HEK293 (cell line): ENCODE measurements around the gene TMEM140.
A peak's percentile ranks its signal among the peaks of the same experiment; 100 is the strongest.

Experiments
- CTCF ChIA-PET: fragments of 350-600 bp; formaldehyde crosslinking; extraction: SDS; loops from one replicate; lab custom pipeline; 2021; ENCODE audit warnings: antibody characterized with exemption; lab: Yijun Ruan, JAX
- POLR2A ChIA-PET: fragments of 300-600 bp; formaldehyde crosslinking; extraction: SDS; loops from one replicate; lab custom pipeline; 2020; ENCODE audit warnings: antibody characterized with exemption, inconsistent platforms; lab: Yijun Ruan, JAX
- H3K27ac ChIP-seq: fragments of 200-500 bp; sonication (Bioruptor generic); 2 replicates; pipeline ENCODE4 v1.5.1; 2014; ENCODE audit warnings: low read depth, low read length, control low read depth, inconsistent platforms; ENCODE audit errors: extremely low read depth
- H3K36me3 ChIP-seq, 2 experiments: fragments of 200-500 bp in 1 of 2; sonication (Bioruptor generic) in 1 of 2; 1 replicate in 1 of 2; 2 replicates in 1 of 2; pipeline ENCODE4 v1.5.1; 2014 to 2017; ENCODE audit warnings: inconsistent platforms in 2 of 2, low read length in 2 of 2; ENCODE audit not compliant: control insufficient read depth in 2 of 2, insufficient read depth in 1 of 2
- H3K4me1 ChIP-seq: fragments of 200-500 bp; sonication (Bioruptor generic); 2 replicates; pipeline ENCODE4 v1.5.1; 2014; ENCODE audit warnings: mild to moderate bottlenecking, low read length, inconsistent platforms; ENCODE audit not compliant: control insufficient read depth, insufficient read depth
- H3K4me3 ChIP-seq: 2 replicates; pipeline ENCODE4 v1.5.1; 2011; ENCODE audit warnings: low read depth, mild to moderate bottlenecking, control low read depth, low read length, moderate library complexity
- H3K9me3 ChIP-seq: fragments of 200-500 bp; sonication (Bioruptor generic); 2 replicates; pipeline ENCODE4 v1.5.1; 2014; ENCODE audit warnings: low read depth, low read length, inconsistent platforms; ENCODE audit not compliant: control insufficient read depth, insufficient read depth
- ELK4 ChIP-seq: IDR thresholded peaks from 2 replicates; pipeline ENCODE4 v1.6.1; 2011; ENCODE audit warnings: mild to moderate bottlenecking, low read depth, low read length, borderline replicate concordance
- HOXD13 ChIP-seq: sonication (generic); formaldehyde crosslinking; IDR thresholded peaks from 2 replicates; pipeline ENCODE4 v1.8.0; 2022; ENCODE audit warnings: missing genetic modification reagents, borderline replicate concordance
- KLF9 ChIP-seq: fragments of 450-650 bp; formaldehyde crosslinking; IDR thresholded peaks from 2 replicates; pipeline ENCODE4 v1.5.1; 2016; ENCODE audit warnings: missing biosample characterization, missing genetic modification characterization, low read depth
- MYNN ChIP-seq: fragments of 450-650 bp; formaldehyde crosslinking; IDR thresholded peaks from 2 replicates; pipeline ENCODE4 v1.5.1; 2016; ENCODE audit warnings: missing biosample characterization, missing genetic modification characterization, borderline replicate concordance
- PRDM2 ChIP-seq: fragments of 450-650 bp; formaldehyde crosslinking; IDR thresholded peaks from 2 replicates; pipeline ENCODE4 v1.5.1; 2016; ENCODE audit warnings: missing biosample characterization, missing genetic modification characterization, borderline replicate concordance
- SCRT2 ChIP-seq: fragments of 450-650 bp; formaldehyde crosslinking; IDR thresholded peaks from 2 replicates; pipeline ENCODE4 v1.5.1; 2016; ENCODE audit warnings: missing biosample characterization, missing genetic modification characterization
- SP2 ChIP-seq: fragments of 450-650 bp; formaldehyde crosslinking; IDR thresholded peaks from 2 replicates; pipeline ENCODE4 v1.5.1; 2016; ENCODE audit warnings: missing biosample characterization, missing genetic modification characterization
- ZBTB8A ChIP-seq: fragments of 450-650 bp; formaldehyde crosslinking; IDR thresholded peaks from 2 replicates; pipeline ENCODE4 v1.5.1; 2016; ENCODE audit warnings: missing biosample characterization, missing genetic modification characterization
- ZFP69B ChIP-seq: fragments of 450-650 bp; formaldehyde crosslinking; IDR thresholded peaks from 2 replicates; pipeline ENCODE4 v1.5.1; 2016; ENCODE audit warnings: missing biosample characterization, missing genetic modification characterization
- ZNF132 ChIP-seq: fragments of 450-650 bp; formaldehyde crosslinking; IDR thresholded peaks from 2 replicates; pipeline ENCODE4 v1.5.1; 2017; ENCODE audit warnings: missing biosample characterization, missing genetic modification characterization, borderline replicate concordance
- ZNF146 ChIP-seq: fragments of 450-650 bp; formaldehyde crosslinking; IDR thresholded peaks from 2 replicates; pipeline ENCODE4 v1.5.1; 2016; ENCODE audit warnings: missing biosample characterization, missing genetic modification characterization
- ZNF211 ChIP-seq: fragments of 450-650 bp; formaldehyde crosslinking; IDR thresholded peaks from 2 replicates; pipeline ENCODE4 v1.5.1; 2016; ENCODE audit warnings: low read depth, missing biosample characterization, missing genetic modification characterization
- ZNF302 ChIP-seq: fragments of 450-650 bp; formaldehyde crosslinking; IDR thresholded peaks from 2 replicates; pipeline ENCODE4 v1.5.1; 2016; ENCODE audit warnings: missing biosample characterization, missing genetic modification characterization, low read depth
- ZNF473 ChIP-seq: fragments of 450-650 bp; formaldehyde crosslinking; IDR thresholded peaks from 2 replicates; pipeline ENCODE4 v1.5.1; 2017; ENCODE audit warnings: missing biosample characterization, missing genetic modification characterization
- ZNF48 ChIP-seq: fragments of 450-650 bp; formaldehyde crosslinking; IDR thresholded peaks from 2 replicates; pipeline ENCODE4 v1.5.1; 2016; ENCODE audit warnings: missing biosample characterization, missing genetic modification characterization
- ZNF555 ChIP-seq: fragments of 450-650 bp; formaldehyde crosslinking; conservative IDR thresholded peaks from 2 replicates; pipeline ENCODE4 v1.5.1; 2017; ENCODE audit warnings: missing biosample characterization, mild to moderate bottlenecking, missing genetic modification characterization, inconsistent platforms
- ZNF560 ChIP-seq: fragments of 450-650 bp; formaldehyde crosslinking; IDR thresholded peaks from 2 replicates; pipeline ENCODE4 v1.5.1; 2017; ENCODE audit warnings: missing biosample characterization, missing genetic modification characterization, borderline replicate concordance
- ZNF624 ChIP-seq: fragments of 450-650 bp; formaldehyde crosslinking; IDR thresholded peaks from 2 replicates; pipeline ENCODE4 v1.5.1; 2017; ENCODE audit warnings: missing biosample characterization, missing genetic modification characterization
- ZNF654 ChIP-seq: fragments of 450-650 bp; formaldehyde crosslinking; IDR thresholded peaks from 2 replicates; pipeline ENCODE4 v1.5.1; 2016; ENCODE audit warnings: low read depth, missing biosample characterization, missing genetic modification characterization
- ZNF658 ChIP-seq: fragments of 450-650 bp; formaldehyde crosslinking; IDR thresholded peaks from 2 replicates; pipeline ENCODE4; 2016; ENCODE audit warnings: missing biosample characterization, missing genetic modification characterization
- ZNF707 ChIP-seq: fragments of 450-650 bp; formaldehyde crosslinking; IDR thresholded peaks from 2 replicates; pipeline ENCODE4 v1.5.1; 2016; ENCODE audit warnings: missing biosample characterization, missing genetic modification characterization
- TF ChIP-seq, protein P1 (sequence below): fragments of 450-650 bp; formaldehyde crosslinking; IDR thresholded peaks from 2 replicates; pipeline ENCODE4 v1.5.1; 2016; ENCODE audit warnings: missing biosample characterization, missing genetic modification characterization
- TF ChIP-seq, protein P2 (sequence below): fragments of 450-650 bp; formaldehyde crosslinking; IDR thresholded peaks from 2 replicates; pipeline ENCODE4 v1.5.1; 2016; ENCODE audit warnings: missing biosample characterization, missing genetic modification characterization, low read depth
- TF ChIP-seq, protein P3 (sequence below): fragments of 450-650 bp; formaldehyde crosslinking; IDR thresholded peaks from 2 replicates; pipeline ENCODE4 v1.5.1; 2016; ENCODE audit warnings: missing biosample characterization, missing genetic modification characterization

Gene TMEM140

DNA sequence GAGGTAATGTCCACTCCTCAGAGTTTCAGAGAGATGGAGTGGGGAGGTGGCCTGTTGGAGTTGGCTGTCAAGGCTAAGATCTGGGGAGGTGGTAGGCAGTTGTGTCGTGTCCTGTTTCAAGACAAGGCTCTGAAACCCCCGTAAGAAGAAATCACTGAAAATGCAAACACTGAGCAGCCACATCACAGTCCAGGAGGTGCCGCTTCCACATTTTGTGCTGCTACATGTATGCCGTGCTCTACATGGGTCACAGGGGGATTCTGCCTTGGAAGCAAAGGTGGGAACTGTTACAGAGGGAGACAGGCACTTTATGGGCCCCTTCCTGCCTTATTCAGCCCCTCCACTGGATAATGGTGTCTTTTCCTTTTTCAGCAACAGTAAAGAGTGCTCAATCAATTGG lies 51.6 kb downstream of the TMEM140 start:
- no peak for TF ChIP-seq ZNF302 (tag by site-specific recombination)
- no peak for TF ChIP-seq PRDM2 (tag by site-specific recombination)
- TF ChIP-seq ZNF707 (tag by site-specific recombination) = no peak
- TF ChIP-seq, protein P1, sequence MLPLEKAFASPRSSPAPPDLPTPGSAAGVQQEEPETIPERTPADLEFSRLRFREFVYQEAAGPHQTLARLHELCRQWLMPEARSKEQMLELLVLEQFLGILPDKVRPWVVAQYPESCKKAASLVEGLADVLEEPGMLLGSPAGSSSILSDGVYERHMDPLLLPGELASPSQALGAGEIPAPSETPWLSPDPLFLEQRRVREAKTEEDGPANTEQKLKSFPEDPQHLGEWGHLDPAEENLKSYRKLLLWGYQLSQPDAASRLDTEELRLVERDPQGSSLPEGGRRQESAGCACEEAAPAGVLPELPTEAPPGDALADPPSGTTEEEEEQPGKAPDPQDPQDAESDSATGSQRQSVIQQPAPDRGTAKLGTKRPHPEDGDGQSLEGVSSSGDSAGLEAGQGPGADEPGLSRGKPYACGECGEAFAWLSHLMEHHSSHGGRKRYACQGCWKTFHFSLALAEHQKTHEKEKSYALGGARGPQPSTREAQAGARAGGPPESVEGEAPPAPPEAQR (tag by site-specific recombination) = no peak
- no peak for TF ChIP-seq ZNF624 (tag by site-specific recombination)
- TF ChIP-seq ZNF473 (tag by site-specific recombination) = no peak
- no peak for TF ChIP-seq ZNF211 (tag by site-specific recombination)
- no peak for TF ChIP-seq ZNF132
- TF ChIP-seq SP2 (tag by site-specific recombination) = no peak
- TF ChIP-seq ZNF654 = no peak
- TF ChIP-seq ZNF658 (tag by site-specific recombination) = no peak
- no peak for TF ChIP-seq SCRT2 (tag by site-specific recombination)
- no peak for TF ChIP-seq KLF9
- TF ChIP-seq HOXD13 (CRISPR knock-in tag) = no peak
- TF ChIP-seq MYNN (tag by site-specific recombination) = no peak
- Histone ChIP-seq H3K4me1 (peaks cover 5% of the 10 kb centered on the region), H3K4me3 (no peak overlapping the region), H3K9me3 (no peaks in the 10 kb centered on the region), H3K36me3 (peaks cover 0 to 73% of the 10 kb centered on the region in 2 experiments; a peak in 1 of 3 replicates), H3K27ac (no peak overlapping the region)
- POLR2A ChIA-PET = no interaction called here
- CTCF ChIA-PET = interaction anchor here (1.3 kb wide), 1 partner anchor 18 kb away, joined by 6 read pairs; no protein-coding TSS in a partner anchor

GRCh38 chr7:135200821-135201331 lies 53.0 kb downstream of the TMEM140 start:
- no peak overlapping the region for H3K4me3 ChIP-seq
- ChIA-PET POLR2A (interaction anchor here (1.1 to 1.2 kb wide), 2 partner anchors 10 to 30 kb away, joined by 3 to 4 read pairs; partner anchors contain the start of genes CYREN and WDR91), CTCF (no interaction called here)
- H3K27ac ChIP-seq = no peak overlapping the region
- H3K4me1 ChIP-seq = peaks cover 5% of the 10 kb centered on the region
- peaks cover 0 to 72% of the 10 kb centered on the region in 2 experiments; a peak in 2 of 3 replicates for H3K36me3 ChIP-seq
- no peaks in the 10 kb centered on the region for H3K9me3 ChIP-seq
- TF ChIP-seq SP2 (tag by site-specific recombination) (no peak), ZNF555 (no peak), ZNF146 (no peak), ZNF211 (tag by site-specific recombination) (no peak), ZNF48 (tag by site-specific recombination) (no peak), ZNF560 (no peak), ZFP69B (tag by site-specific recombination) (no peak), ELK4 (no peak), ZBTB8A (tag by site-specific recombination) (0 out of 2 replicates have a peak, but pooled peaks have one; percentile 9)
- TF ChIP-seq, protein P2, sequence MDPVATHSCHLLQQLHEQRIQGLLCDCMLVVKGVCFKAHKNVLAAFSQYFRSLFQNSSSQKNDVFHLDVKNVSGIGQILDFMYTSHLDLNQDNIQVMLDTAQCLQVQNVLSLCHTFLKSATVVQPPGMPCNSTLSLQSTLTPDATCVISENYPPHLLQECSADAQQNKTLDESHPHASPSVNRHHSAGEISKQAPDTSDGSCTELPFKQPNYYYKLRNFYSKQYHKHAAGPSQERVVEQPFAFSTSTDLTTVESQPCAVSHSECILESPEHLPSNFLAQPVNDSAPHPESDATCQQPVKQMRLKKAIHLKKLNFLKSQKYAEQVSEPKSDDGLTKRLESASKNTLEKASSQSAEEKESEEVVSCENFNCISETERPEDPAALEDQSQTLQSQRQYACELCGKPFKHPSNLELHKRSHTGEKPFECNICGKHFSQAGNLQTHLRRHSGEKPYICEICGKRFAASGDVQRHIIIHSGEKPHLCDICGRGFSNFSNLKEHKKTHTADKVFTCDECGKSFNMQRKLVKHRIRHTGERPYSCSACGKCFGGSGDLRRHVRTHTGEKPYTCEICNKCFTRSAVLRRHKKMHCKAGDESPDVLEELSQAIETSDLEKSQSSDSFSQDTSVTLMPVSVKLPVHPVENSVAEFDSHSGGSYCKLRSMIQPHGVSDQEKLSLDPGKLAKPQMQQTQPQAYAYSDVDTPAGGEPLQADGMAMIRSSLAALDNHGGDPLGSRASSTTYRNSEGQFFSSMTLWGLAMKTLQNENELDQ (tag by site-specific recombination) = no peak
- TF ChIP-seq, protein P3, sequence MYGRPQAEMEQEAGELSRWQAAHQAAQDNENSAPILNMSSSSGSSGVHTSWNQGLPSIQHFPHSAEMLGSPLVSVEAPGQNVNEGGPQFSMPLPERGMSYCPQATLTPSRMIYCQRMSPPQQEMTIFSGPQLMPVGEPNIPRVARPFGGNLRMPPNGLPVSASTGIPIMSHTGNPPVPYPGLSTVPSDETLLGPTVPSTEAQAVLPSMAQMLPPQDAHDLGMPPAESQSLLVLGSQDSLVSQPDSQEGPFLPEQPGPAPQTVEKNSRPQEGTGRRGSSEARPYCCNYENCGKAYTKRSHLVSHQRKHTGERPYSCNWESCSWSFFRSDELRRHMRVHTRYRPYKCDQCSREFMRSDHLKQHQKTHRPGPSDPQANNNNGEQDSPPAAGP (tag by site-specific recombination) = peak; percentile 76
